Measurements from ENCODE around the gene SRRM5.
"Not testable (repeated sequence)": the region's sequence is repeated elsewhere in the genome, so short reads cannot be mapped to it uniquely, and the experiment has no call there.

Gene SRRM5

GRCh38 chr19:43611788-43612187 lies at the start of gene SRRM5:
SRRM5 (plus strand) TSS chr19:43612088; CDS start chr19:43612122, 34 bp downstream.
- DNase-seq = no peak

GRCh38 chr19:43562226-43562697 lies 49.6 kb upstream of the SRRM5 start:
- no peak for DNase-seq

- peak; percentile 77 for DNase-seq
Measured at GRCh38 chr19:43562698-43563241, 49.1 kb upstream of the SRRM5 start.

- no peak for DNase-seq
Measured at GRCh38 chr19:43563816-43564457, 48.0 kb upstream of the SRRM5 start.

GRCh38 chr19:43564800-43565199 lies 47.1 kb upstream of the SRRM5 start:
- no peak for DNase-seq

- DNase-seq = no peak
Measured at GRCh38 chr19:43569657-43570056, 42.2 kb upstream of the SRRM5 start.

GRCh38 chr19:43570174-43570791 lies 41.6 kb upstream of the SRRM5 start:
- DNase-seq = no peak

- no peak for DNase-seq
Measured at GRCh38 chr19:43572171-43572588, 39.7 kb upstream of the SRRM5 start.

GRCh38 chr19:43574424-43575155 lies 37.3 kb upstream of the SRRM5 start:
- peak; percentile 14 for DNase-seq

GRCh38 chr19:43575156-43575950 lies 36.5 kb upstream of the SRRM5 start, which contains the start of the genes PINLYP and XRCC1:
PINLYP (plus strand) TSS chr19:43575801; CDS start chr19:43577192, 1,391 bp downstream.
XRCC1 (minus strand) TSS chr19:43575527; CDS start chr19:43575458, 69 bp downstream.
- DNase-seq = peak; percentile 99

GRCh38 chr19:43575955-43576878 lies 35.7 kb upstream of the SRRM5 start:
- DNase-seq = no peak

- no peak for DNase-seq
Measured at GRCh38 chr19:43578787-43579186, 33.1 kb upstream of the SRRM5 start.

- DNase-seq = no peak
Measured at GRCh38 chr19:43581467-43581866, 30.4 kb upstream of the SRRM5 start.

- no peak for DNase-seq
Measured at GRCh38 chr19:43582495-43582894, 29.4 kb upstream of the SRRM5 start.

- DNase-seq = no peak
Measured at GRCh38 chr19:43584484-43584883, 27.4 kb upstream of the SRRM5 start.

- DNase-seq = no peak
Measured at GRCh38 chr19:43586346-43586745, 25.5 kb upstream of the SRRM5 start.

- DNase-seq = not testable (repeated sequence)
Measured at GRCh38 chr19:43587029-43587428, 24.9 kb upstream of the SRRM5 start.

- DNase-seq = no peak
Measured at GRCh38 chr19:43589277-43589676, 22.6 kb upstream of the SRRM5 start.

- DNase-seq = no peak
Measured at GRCh38 chr19:43589678-43590077, 22.2 kb upstream of the SRRM5 start.

- no peak for DNase-seq
Measured at GRCh38 chr19:43591904-43592772, 19.8 kb upstream of the SRRM5 start.

Data from fibroblast of skin of right biceps (primary cell).